HL-60 (cell line): Measurements from ENCODE around the gene RPS3.

Experiments
- GABPA ChIP-seq: IDR thresholded peaks from 2 replicates; pipeline ENCODE4 v1.6.1; 2012; ENCODE audit warnings: low read depth
- TF ChIP-seq, protein P1 (sequence below): IDR thresholded peaks from one replicate; pipeline ENCODE4 v1.5.1; 2011; ENCODE audit warnings: low read length, control low read depth, inconsistent platforms; ENCODE audit not compliant: insufficient read depth
- TF ChIP-seq, protein P2 (sequence below): IDR thresholded peaks from 2 replicates; pipeline ENCODE4 v1.6.1; 2012; ENCODE audit warnings: low read depth; ENCODE audit not compliant: insufficient replicate concordance

DNA sequence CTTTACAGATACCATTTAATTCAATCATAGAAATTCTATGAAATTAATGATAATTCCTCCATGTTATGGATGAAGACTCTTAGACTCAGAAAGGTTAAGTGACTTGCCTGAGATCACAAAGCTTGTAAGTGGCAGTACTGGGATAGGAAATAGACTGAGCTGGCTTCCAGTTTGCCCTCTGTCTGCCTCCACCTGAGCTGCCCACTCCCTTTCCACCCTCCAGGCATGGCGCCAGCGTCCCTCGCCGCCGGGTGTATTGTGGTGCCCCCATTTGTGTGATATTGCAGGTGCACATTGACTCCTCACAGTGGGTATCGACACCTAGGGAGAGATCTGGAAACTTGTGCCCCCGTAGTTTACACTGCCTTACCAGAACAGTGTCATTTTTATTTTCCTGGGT lies 9.4 kb upstream of the RPS3 start:
- TF ChIP-seq, protein P1, sequence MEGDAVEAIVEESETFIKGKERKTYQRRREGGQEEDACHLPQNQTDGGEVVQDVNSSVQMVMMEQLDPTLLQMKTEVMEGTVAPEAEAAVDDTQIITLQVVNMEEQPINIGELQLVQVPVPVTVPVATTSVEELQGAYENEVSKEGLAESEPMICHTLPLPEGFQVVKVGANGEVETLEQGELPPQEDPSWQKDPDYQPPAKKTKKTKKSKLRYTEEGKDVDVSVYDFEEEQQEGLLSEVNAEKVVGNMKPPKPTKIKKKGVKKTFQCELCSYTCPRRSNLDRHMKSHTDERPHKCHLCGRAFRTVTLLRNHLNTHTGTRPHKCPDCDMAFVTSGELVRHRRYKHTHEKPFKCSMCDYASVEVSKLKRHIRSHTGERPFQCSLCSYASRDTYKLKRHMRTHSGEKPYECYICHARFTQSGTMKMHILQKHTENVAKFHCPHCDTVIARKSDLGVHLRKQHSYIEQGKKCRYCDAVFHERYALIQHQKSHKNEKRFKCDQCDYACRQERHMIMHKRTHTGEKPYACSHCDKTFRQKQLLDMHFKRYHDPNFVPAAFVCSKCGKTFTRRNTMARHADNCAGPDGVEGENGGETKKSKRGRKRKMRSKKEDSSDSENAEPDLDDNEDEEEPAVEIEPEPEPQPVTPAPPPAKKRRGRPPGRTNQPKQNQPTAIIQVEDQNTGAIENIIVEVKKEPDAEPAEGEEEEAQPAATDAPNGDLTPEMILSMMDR = no peak
- no peak for TF ChIP-seq GABPA
- TF ChIP-seq, protein P2, sequence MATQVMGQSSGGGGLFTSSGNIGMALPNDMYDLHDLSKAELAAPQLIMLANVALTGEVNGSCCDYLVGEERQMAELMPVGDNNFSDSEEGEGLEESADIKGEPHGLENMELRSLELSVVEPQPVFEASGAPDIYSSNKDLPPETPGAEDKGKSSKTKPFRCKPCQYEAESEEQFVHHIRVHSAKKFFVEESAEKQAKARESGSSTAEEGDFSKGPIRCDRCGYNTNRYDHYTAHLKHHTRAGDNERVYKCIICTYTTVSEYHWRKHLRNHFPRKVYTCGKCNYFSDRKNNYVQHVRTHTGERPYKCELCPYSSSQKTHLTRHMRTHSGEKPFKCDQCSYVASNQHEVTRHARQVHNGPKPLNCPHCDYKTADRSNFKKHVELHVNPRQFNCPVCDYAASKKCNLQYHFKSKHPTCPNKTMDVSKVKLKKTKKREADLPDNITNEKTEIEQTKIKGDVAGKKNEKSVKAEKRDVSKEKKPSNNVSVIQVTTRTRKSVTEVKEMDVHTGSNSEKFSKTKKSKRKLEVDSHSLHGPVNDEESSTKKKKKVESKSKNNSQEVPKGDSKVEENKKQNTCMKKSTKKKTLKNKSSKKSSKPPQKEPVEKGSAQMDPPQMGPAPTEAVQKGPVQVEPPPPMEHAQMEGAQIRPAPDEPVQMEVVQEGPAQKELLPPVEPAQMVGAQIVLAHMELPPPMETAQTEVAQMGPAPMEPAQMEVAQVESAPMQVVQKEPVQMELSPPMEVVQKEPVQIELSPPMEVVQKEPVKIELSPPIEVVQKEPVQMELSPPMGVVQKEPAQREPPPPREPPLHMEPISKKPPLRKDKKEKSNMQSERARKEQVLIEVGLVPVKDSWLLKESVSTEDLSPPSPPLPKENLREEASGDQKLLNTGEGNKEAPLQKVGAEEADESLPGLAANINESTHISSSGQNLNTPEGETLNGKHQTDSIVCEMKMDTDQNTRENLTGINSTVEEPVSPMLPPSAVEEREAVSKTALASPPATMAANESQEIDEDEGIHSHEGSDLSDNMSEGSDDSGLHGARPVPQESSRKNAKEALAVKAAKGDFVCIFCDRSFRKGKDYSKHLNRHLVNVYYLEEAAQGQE = no peak
